Erythroblast (primary cell): ENCODE results near the gene NELL1.
"Not testable (repeated sequence)": the region's sequence is repeated elsewhere in the genome, so short reads cannot be mapped to it uniquely, and the experiment has no call there.

Experiments
- DNase-seq, 2 experiments: peaks; one replicate each; lab custom pipeline; 2025; lab: John Stamatoyannopoulos, UW
- GATA1 ChIP-seq: IDR thresholded peaks from 2 replicates; pipeline ENCODE4 v1.6.1; 2011; ENCODE audit warnings: low read depth, mild to moderate bottlenecking, control low read depth, low read length, moderate library complexity
- POLR2A ChIP-seq: IDR thresholded peaks from 2 replicates; pipeline ENCODE4 v1.6.1; 2011; ENCODE audit warnings: mild to moderate bottlenecking, low read length

Gene NELL1

GRCh38 chr11:20844630-20845029 lies 175.2 kb downstream of the NELL1 start:
- no peak for DNase-seq
- TF ChIP-seq POLR2A (no peak), GATA1 (no peak)

GRCh38 chr11:20854215-20854955 lies 185.0 kb downstream of the NELL1 start:
- no peak for DNase-seq
- TF ChIP-seq GATA1 (no peak), POLR2A (no peak)

- TF ChIP-seq POLR2A (no peak), GATA1 (no peak)
- DNase-seq, result no peak
Measured at GRCh38 chr11:20861322-20861721, 191.9 kb downstream of the NELL1 start.

GRCh38 chr11:20862263-20862662 lies 192.9 kb downstream of the NELL1 start:
- DNase-seq, result not testable (repeated sequence)

- DNase-seq, result no peak
- no peak for TF ChIP-seq POLR2A
- no peak for TF ChIP-seq GATA1
Measured at GRCh38 chr11:20864628-20865027, 195.2 kb downstream of the NELL1 start.

- DNase-seq, result no peak
Measured at GRCh38 chr11:20865161-20865560, 195.8 kb downstream of the NELL1 start.

GRCh38 chr11:20869123-20869522 lies 199.7 kb downstream of the NELL1 start:
- no peak for DNase-seq
- TF ChIP-seq POLR2A (no peak), GATA1 (no peak)

More at GRCh38 chr11:20865161-20865560, 195.8 kb downstream of the NELL1 start:
- TF ChIP-seq GATA1, result no peak
- TF ChIP-seq POLR2A, result no peak

GRCh38 chr11:20873054-20873453 lies 203.7 kb downstream of the NELL1 start:
- peak; percentile 24 to 51 for DNase-seq
- no peak for TF ChIP-seq GATA1
- no peak for TF ChIP-seq POLR2A

- no peak for TF ChIP-seq GATA1
- no peak for TF ChIP-seq POLR2A
Measured at GRCh38 chr11:20874358-20874757, 205.0 kb downstream of the NELL1 start.

GRCh38 chr11:20875889-20876288 lies 206.5 kb downstream of the NELL1 start:
- no peak for DNase-seq
- no peak for TF ChIP-seq POLR2A
- TF ChIP-seq GATA1, result no peak

More at GRCh38 chr11:20874358-20874757, 205.0 kb downstream of the NELL1 start:
- no peak for DNase-seq

GRCh38 chr11:20876738-20877137 lies 207.4 kb downstream of the NELL1 start:
- TF ChIP-seq POLR2A (no peak), GATA1 (no peak)

GRCh38 chr11:20880094-20880493 lies 210.7 kb downstream of the NELL1 start:
- TF ChIP-seq GATA1 (no peak), POLR2A (no peak)
- no peak for DNase-seq

More at GRCh38 chr11:20876738-20877137, 207.4 kb downstream of the NELL1 start:
- DNase-seq, result no peak

GRCh38 chr11:20881328-20882079 lies 212.1 kb downstream of the NELL1 start:
- TF ChIP-seq GATA1 (no peak), POLR2A (no peak)
- DNase-seq, result no peak

- no peak for TF ChIP-seq POLR2A
- no peak for TF ChIP-seq GATA1
- DNase-seq, result no peak
Measured at GRCh38 chr11:20887137-20887536, 217.8 kb downstream of the NELL1 start.
